GM19324 (cell line): ENCODE results near the gene POU2AF1.

ENCODE experiments used
- ATAC-seq: cut with Tn5 transposase; IDR thresholded peaks from one replicate; pipeline ENCODE4 v1.9.1; 2021; ENCODE audit warnings: mild to moderate bottlenecking, moderate library complexity; ENCODE audit not compliant: unreplicated experiment, low FRiP score

POU2AF1 gene

DNA sequence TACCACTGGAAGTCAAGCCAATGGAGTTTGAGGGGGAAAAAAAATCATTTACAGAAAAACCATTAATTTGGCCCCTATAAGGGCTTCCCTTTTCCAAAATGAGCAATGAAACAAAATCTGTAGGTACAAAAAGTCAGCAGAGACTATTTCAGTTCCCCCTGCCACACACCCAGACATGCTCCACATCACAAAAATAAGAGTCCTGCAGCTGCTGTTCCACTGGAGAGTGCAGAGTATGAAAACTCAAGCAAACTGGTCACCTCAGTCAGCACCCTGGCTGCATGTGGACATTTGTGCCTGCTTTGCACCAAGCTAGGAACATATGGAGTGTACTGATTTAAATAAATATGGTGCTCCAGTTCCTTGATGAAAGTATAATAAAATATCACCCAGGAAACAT is 15.1 kb downstream of the POU2AF1 start:
- ATAC-seq: no peak

DNA sequence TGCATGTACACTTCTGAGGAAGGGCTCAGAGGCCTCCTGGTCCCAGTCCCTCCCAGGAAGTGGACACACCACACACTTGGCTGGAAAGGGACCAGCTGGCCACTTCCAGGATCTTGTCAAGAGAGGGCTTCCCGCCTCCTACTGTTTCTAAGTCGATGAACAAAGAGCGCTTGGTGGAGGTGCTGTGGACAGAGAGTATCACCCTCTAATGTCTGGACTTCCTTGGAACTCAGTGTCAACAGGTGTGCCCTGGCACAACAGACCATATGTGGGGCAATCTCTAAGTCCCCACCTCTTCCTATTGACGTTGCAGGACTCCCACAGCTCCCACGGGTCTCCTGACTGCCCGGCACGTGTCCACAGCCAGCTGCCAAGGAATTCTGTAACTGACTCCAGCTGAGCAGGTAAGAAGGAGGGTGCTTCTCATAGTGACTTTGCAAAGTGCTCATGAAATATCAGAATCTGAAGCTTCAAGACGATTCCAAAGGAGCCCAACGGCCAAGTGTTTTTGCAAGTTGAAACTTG is 16.1 kb downstream of the POU2AF1 start:
- ATAC-seq: no peak

DNA sequence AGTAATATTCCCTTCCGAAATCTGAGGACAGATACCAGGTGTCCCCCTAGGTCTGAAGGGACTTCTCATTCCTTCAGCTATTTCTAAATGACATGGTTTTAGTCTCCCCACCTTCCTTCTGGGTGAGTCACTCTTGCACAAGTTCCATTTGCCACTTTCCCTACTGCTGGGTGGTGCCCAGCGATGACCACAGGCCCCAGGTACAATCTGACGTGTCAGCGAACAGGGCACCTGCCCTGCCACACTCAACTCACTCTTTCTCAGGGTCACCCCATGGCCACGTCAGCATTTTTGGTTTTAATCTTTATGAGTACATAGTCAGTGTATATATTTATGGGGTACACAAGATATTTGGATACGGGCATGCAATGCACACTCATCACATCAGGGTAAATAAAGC is 17.2 kb downstream of the POU2AF1 start:
- no peak for ATAC-seq

DNA sequence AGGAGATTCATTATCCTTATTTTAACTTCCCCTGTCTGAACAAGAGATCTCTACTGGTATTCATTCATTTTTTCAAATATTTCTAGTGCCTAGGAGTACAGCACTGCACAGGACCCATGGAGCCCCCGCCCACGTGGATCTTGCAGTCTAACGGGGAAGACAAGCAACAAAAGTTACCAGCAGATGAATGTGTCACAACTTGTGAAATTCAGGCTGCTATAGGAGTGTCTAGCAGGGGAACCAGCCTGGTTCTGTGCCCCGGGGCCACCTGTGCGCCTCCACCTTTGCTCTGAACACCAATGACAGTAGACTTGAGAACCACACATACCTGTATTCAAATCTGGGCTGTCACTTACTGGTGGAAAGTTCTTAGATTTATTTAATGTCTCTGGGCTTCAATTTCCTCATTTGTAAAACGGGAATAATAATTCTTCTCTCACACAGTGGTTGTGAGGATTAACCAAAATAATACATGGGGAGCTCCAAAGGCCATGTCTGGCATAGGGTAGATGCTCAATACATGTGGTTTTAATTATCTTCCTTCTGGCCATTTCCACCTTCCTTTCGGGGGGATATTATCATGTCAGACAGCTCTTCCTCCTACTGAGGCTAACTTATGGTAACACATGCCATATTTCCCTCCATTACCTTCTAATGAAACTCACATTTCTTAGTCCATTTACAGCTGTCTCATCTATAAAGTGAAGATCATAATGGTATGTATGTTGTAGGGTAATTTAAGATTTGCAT is 17.8 kb downstream of the POU2AF1 start:
- ATAC-seq: no peak

DNA sequence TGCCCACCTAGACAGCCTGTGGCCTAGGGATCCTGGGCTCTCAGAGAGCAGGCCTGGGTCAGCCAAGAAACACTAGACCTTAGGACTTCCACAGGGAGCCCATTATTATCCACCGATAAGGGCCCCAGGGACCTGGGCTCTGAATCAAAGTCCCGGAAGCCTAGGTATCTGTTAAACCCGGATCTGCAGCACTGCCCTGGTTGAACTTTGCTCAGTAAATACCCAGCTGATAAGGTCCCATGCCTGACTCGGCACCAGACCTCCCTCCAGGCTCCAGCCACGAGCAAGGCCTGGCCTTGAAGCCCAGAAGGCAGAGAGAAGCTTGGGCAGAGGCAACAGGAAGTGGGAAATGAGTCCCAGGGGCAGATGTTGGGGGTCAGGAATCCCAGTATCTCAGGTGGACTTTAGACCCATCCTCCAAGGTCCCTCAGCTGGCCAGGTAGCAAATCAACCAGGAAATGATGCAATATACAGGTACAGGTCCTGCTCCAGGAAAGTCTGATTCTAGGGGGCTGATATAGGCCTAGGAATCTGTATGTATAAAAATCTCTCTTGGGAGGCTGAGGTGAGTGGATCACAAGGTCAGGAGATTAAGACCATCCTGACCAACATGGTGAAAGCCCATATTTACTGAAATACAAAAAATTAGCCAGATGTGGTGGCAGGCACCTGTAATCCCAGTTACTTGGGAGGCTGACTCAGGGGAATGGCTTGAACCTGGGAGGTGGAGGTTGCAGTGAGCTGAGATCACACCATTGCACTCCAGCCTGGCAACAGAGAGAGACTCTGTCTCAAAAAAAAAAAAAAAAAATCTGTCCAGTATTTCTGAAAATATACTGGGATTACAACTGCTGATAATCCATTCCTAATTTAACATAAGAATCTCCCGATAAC is 18.7 kb downstream of the POU2AF1 start:
- no peak for ATAC-seq

DNA sequence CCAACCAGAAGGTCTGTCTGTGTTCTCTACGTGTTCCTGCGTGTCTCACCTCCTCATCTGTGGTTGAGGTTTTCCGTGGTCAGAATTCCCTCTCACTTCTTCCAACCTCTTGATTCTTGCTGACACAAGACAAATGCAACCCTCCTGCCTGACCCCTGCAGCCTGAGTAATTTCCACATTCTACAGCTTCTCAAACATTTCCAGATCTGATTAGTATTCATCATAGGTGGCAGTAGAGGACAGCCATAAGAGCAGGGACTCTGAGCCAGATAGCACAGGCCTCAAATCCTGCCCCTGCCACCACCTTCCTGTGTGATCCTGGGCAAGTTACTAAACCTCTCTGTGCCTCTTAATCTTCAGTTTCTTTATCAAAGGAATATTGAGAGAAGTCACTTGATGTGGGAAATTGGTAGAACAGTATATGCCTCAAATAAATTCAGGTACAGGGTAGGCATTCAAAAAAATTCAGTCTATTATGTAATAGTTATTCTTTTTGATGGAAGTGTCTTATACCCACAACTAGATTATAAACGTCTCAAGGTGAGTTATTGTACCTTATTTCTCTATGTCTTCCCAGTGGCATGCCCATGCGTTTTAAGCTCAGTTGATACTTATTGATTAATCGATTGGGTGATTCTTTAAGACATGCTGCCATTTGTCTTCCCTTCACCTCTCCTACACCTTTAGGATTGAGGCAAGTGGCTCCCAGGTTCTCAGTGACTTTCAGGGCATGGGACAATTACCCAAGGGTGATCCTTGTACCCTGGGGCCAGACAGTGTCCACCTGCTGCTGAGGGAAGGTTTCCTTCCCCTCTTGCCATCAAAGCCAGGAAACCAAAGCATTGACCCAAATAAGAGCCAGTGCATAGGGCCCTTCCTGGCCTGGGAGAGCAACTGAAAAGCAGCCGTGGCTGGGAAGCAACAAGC is 19.6 kb downstream of the POU2AF1 start:
- no peak for ATAC-seq

DNA sequence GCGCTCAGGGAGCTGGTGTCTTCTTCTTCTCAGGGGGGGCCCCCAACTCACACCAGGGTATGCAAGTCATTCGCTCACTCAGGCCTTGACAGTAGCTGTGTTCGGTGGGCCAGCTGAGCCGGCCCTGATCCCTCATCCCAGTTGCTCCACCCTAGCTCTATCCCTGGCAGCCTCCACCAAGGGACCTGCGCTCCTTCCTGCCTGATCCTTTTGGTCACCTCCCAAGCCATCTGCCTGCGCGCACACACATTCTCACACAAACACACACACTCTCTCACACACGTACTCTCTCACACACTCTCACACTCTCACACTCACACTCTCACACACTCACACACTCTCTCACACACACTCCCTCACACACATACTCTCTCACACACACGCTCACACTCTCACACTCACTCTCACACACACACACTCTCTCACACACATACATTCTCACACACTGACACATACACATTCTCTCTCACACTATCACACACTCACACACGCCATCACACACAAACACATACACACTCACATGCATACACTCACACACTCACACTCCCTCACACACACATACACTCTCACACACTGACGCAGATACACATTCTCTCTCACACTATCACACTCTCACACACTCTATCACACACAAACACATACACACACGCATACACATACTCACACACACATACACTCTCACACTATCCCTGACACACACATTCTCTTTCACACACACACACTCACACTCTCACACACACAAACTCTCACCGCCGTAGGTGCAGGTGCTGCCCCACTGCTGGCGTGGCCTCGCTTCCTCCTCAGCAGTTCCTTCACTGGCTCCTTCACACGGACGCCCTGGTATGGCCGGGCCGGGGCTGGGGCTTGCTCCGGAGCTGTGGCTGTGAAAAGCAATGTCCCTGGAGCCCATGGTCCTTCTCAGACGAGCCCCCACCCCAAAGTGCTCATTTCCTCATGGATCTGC is 20.8 kb downstream of the POU2AF1 start:
- no peak for ATAC-seq

DNA sequence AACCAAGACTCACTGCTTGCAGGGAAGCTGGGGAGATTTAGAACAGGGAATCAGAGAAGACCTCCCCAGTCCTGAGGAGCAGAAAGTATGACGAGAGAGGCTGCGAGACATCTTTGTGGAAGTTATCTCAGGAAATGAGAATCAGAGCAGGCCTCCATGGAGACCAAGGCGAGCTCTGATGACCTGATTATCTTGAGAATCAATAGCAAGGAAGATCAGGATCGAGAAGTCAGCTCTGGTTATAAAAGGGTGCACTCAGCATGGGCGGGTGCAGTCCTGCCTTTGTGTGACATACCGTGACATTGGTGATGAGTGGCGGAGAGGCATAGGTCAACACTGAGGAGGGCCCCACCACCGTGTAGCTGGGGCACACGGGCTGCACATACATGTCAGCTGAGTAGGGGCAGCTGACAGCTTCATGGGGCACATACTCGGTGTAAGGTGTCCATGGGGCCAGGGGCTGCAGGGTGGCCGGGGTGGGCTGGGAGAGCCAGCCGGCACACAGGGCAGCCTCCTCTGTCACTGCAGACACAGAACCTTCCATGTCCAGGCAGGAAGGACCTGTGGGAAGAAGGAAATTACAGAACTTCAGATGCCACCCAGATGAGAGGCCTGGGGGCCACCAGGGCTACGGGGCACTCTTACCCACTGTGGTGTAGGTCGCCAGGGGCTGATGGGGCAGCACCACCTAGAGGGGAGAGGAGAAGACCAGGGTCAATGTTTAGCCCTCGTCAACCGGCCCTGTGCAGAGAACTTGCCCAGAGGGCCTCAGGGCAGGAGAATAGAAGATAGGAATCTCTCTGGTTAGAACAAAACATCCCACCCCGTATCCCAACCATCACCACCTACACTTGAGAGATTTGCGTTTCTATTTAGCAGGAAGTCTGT is 21.7 kb downstream of the POU2AF1 start:
- no peak for ATAC-seq

DNA sequence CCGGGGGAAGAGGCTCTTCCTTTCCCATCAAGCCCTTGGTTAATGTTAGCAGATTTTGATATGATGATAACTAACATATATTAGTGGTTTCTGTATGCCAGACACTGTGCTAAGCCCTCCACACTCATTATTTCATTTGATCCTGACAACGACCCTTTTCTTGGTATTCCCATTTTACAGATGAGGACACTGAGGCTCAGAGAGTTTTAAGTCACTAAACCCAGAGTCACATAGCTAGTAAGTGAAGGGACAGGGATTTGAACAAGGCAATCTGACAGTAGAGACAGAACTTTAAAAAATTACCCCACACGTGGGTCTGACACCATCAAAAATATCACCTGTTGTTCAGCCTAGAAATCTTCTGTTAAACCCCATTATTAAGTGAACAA is 22.4 kb downstream of the POU2AF1 start:
- no peak for ATAC-seq

DNA sequence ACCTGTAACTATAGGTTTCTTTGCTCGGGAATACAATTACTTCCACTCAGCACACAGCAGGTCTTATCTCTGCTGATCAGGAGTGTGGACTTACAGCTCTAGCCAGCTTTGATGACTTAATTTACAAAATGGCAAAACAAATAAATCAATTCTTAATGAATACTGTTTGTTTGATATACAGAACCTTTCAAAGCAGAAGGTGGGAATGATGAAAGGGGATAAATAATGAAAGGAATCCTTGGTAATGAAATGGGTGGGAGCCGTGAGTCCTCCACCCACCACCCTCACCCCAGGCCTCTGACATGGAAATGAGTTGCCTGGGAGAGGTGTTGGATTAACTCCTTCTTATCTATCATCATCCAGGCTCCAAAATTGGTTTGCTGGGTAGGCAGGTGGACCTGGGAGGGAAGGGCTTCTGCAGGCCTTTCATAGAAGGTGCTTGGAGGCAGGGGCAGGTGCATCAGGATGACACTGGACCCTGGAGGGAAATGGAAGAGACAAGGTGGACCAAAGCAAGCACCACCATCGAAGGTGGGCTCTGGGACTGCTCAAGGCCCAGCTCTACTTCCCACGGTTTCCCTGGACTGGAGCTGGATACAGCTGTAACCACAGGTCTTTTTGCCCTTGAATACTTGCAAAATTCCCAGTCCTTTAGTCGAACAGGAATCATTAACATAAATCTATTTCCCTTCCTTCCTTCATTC is 23.0 kb downstream of the POU2AF1 start:
- no peak for ATAC-seq

DNA sequence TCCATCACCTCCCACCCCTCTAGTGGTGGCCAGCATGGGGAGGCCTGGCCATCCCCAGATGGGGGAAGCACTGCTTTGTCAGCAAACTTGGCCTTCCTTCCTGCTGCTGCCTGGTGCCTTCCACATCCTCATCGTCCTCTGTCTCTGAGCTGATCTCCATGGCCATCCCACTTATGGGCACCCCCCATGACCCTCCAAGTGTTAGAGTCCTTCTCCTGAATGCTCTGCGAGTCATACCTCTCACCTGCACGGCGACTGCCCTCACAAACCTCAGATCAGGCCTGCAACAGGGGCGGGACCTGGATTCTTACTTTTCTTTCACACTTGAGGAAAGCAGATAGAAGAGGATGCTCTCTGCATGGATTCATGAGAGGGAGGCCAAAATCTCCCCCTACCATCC is 24.0 kb downstream of the POU2AF1 start:
- ATAC-seq: no peak

DNA sequence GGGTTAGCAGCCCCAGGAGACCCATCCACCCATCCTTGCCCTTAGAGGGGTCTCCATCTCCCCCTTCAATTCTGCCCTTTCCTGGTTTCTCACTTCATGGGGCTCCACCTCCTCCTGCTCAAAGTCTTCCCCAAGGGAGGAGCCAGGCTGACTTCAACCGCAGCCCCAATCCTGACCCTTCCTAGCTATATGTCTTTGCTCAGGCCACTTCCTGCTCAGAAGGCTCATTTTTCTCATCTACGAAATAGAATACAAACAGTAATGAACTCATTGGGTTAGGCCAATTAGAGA is 24.5 kb downstream of the POU2AF1 start:
- ATAC-seq: no peak

DNA sequence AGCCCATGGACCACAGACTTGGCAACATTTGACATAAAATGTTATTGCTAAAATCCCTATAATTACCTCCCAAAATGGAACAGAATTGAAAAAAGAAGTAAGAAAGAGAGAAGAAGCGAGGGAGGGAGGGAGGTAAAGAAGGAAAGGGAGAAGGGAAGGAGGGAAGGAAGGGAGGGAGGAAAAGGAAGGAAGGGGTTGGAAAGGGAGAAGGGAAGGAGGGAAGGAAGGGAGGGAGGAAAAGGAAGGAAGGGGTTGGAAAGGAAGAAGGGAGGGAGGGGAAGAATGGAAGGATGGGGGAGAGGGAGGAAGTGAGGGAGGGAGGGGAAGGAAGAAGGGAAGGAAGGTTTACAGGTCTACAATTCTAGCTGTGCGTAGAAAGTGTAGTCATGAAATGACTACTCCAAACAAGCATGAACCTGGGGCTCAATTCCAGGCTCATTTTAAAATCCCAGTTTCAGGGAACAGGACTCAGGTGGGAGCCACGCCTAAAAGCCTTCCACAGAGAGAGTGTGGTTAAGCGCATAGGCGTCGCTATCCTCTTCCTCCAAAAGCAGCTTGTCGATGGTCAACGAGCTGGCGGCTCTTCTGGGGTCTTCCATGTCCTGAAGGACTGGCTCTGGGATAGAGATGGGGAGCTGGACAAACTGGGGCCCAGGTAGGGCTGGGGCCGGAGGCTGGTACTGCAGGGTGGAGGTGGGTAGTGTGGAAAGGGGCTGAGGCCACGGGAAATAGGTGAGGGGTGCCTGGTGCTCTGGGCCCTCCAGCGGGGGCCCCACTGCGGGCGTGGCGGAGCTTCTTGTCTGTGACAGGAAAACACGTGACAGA is 25.1 kb downstream of the POU2AF1 start:
- ATAC-seq: no peak

DNA sequence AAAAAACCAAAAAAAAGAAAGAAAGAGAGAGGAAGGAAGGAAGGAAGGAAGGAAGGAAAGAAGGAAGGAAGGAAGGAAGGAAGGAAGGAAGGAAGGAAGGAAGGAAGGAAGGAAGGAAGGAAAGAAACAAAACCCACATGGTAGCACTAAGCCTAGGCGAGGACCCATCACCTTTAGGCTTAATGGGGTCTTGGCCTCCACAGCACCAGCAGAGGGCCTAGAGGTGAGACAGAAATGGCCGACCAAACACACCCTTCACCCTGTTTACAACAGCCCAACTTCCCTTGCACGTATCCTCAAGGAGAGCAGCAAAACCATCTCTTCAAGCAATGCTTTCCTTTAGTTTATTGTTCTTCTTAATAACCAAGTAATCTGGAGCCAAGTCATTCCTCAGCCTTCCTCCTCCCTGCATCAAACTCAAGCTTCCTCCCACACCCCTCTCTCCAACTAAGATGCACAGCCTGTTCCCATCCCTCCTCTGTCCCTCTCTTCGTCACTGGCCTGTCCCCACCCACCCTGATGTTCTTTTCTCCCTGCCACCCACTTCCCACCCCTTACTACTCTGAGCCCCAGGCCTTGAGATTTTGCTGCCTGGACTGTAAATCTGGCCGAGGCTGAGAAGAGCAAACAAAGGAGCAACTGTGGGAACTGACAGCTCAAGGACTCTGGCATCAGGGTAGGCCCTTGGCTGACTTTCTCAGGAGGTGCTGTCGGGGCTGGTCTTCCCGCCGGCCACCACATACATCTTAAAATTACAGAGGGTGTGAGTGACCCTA is 26.0 kb downstream of the POU2AF1 start:
- ATAC-seq: no peak

DNA sequence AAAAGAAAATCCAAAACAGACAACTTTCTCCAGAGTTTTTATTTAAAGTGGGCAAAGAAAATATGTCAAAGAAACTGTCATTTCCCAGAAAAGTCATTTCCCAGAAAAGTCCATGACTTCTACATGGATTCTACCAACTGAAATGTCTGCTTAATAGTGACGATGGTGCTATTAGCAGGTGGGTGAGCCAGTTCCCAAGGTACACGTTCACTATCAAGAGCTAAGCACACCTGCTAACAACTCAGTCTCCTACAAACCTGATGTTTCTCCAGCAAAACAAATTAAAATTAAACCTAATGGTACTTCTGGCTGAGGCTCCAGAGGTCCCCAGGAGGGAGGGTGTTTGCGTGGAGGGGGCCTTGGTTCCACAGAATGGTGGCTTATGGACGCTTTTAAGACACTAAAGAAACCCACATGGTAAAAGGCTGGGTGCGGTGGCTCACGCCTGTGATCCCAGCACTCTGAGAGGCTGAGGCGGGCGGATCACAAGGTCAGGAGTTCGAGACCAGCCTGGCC is 26.8 kb downstream of the POU2AF1 start:
- no peak for ATAC-seq

DNA sequence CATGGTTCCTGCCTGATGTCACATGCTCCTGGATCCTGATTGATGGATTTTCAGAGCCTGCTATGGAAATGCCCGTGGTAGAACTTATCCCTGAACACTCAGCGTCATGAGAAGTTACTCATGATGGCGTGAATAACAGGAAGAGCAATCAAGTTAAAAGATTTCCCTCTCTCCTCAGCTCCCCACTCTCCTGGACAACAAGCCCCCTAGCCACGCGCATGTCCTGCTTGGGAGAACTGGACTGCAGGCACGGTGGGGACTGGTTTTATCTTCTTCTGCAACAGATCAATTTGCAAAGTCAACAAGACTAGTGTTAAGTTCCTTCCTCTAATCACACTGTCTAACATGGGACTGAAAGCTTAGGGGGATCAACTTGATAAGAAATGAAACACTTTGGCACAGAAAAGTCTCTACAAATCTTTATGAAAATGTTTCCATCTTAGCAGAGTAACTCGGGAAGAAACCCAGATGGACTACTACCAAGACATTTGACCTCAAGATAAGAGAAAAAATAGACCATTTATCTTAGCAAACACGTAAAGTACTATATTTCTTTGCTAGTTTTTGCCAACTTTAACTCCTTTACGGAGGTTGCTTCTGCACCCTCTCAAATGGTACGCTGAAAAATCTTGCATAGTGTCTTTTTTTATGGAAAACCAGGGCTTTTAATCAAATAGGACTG is 27.6 kb downstream of the POU2AF1 start:
- ATAC-seq: no peak
